H1 (cell line): ENCODE data around the gene MAOA. TPM values are rescaled to one million over a fixed set of nuclear protein-coding genes. Genes with fewer than 3 reads are reported as not detected.

Experiments
- CTCF ChIA-PET: fragments of 300-600 bp; sonication (Branson Sonifier 250); formaldehyde crosslinking; loops from one replicate; lab custom pipeline; 2021; ENCODE audit not compliant: partially characterized antibody; lab: Charles Lee
- POLR2A ChIA-PET: fragments of 300-600 bp; sonication (Branson Sonifier 250); formaldehyde crosslinking; loops from one replicate; lab custom pipeline; 2021; ENCODE audit warnings: inconsistent platforms; ENCODE audit not compliant: partially characterized antibody; lab: Charles Lee
- DNase-seq, 2 experiments: peaks; one replicate each; pipeline versions ENCODE4 v3.0.0 to v3.0.0-alpha.2; 2010 to 2022; ENCODE audit warnings: low spot score in 2 of 2, low read depth in 1 of 2, mixed read lengths in 1 of 2
- FAIRE-seq: peaks from 2 replicates; lab custom pipeline; 2011; peaks lifted over from hg19 to GRCh38; lab: Jason Lieb, UNC
- H2AFZ ChIP-seq: 2 replicates; pipeline ENCODE4 v1.8.1; 2012; ENCODE audit warnings: low read length, inconsistent platforms
- H2AK5ac ChIP-seq: 2 replicates; pipeline ENCODE4 v1.6.1; 2013; ENCODE audit warnings: low read depth, low read length
- H2BK120ac ChIP-seq: replicated peaks from 2 replicates; pipeline ENCODE3; 2013; ENCODE audit warnings: low read depth, low read length, inconsistent platforms
- H2BK12ac ChIP-seq: 2 replicates; pipeline ENCODE4 v1.6.1; 2013; ENCODE audit warnings: low read depth, low read length
- H2BK15ac ChIP-seq: 2 replicates; pipeline ENCODE4 v1.6.1; 2013; ENCODE audit warnings: low read length
- H2BK20ac ChIP-seq: 2 replicates; pipeline ENCODE4 v1.6.1; 2013; ENCODE audit warnings: low read length
- H2BK5ac ChIP-seq: 2 replicates; pipeline ENCODE4 v1.6.1; 2013; ENCODE audit warnings: low read depth, low read length
- H3K14ac ChIP-seq: 2 replicates; pipeline ENCODE4 v1.6.1; 2013; ENCODE audit warnings: inconsistent platforms; ENCODE audit not compliant: insufficient read length
- H3K18ac ChIP-seq: 2 replicates; pipeline ENCODE4 v1.6.1; 2013; ENCODE audit warnings: low read length; ENCODE audit errors: extremely low read depth
- H3K23ac ChIP-seq: 2 replicates; pipeline ENCODE4 v1.6.1; 2013; ENCODE audit warnings: inconsistent platforms; ENCODE audit not compliant: insufficient read length
- H3K23me2 ChIP-seq: 2 replicates; pipeline ENCODE4 v1.6.1; 2013; ENCODE audit warnings: low read depth, low read length
- H3K27ac ChIP-seq: 2 replicates; pipeline ENCODE4 v1.6.1; 2011; ENCODE audit warnings: low read depth, low read length, inconsistent platforms
- H3K27me3 ChIP-seq, 4 experiments: replicated peaks in 1 of 4; 1 replicate in 1 of 4; 2 replicates in 3 of 4; pipeline versions ENCODE4 v1.6.1 to v1.8.1; 2011 to 2013; ENCODE audit warnings: low read length in 3 of 4, mild to moderate bottlenecking in 3 of 4, inconsistent platforms in 2 of 4, mixed read lengths in 2 of 4, moderate library complexity in 1 of 4; ENCODE audit not compliant: control insufficient read depth in 3 of 4, insufficient read depth in 3 of 4; ENCODE audit errors: extremely low read depth in 1 of 4
- H3K36me3 ChIP-seq, 4 experiments: 2 replicates each; pipeline versions ENCODE4 v1.6.1 to v1.8.1; 2011 to 2013; ENCODE audit warnings: mild to moderate bottlenecking in 4 of 4, low read length in 3 of 4, moderate library complexity in 2 of 4, control low read depth in 1 of 4, inconsistent platforms in 1 of 4; ENCODE audit not compliant: insufficient read depth in 4 of 4, control insufficient read depth in 2 of 4
- H3K4ac ChIP-seq: replicated peaks from 2 replicates; pipeline ENCODE3; 2013; ENCODE audit warnings: low read length, low read depth, mixed read lengths, inconsistent platforms; ENCODE audit not compliant: insufficient read length
- H3K4me1 ChIP-seq, 4 experiments: replicated peaks in 1 of 4; 1 replicate in 1 of 4; 2 replicates in 3 of 4; pipeline versions ENCODE4 v1.6.1 to v1.8.1; 2011 to 2013; ENCODE audit warnings: low read length in 3 of 4, inconsistent platforms in 2 of 4, mixed read lengths in 1 of 4; ENCODE audit not compliant: insufficient read depth in 4 of 4, control insufficient read depth in 3 of 4
- H3K4me2 ChIP-seq, 2 experiments: 2 replicates each; pipeline versions ENCODE4 v1.6.1 to v1.8.1; 2011 to 2013; ENCODE audit warnings: low read depth in 2 of 2, low read length in 2 of 2, control low read depth in 1 of 2, inconsistent platforms in 1 of 2, mild to moderate bottlenecking in 1 of 2; ENCODE audit not compliant: insufficient read depth in 1 of 2
- H3K4me3 ChIP-seq, 4 experiments: fragments of 200-600, 300-600 bp in 1 of 4; sonication (generic), shearing (Covaris generic), sonication (Bioruptor Twin) in 1 of 4; 2 replicates each; pipeline versions ENCODE4 v1.5.1 to v1.8.1; 2011 to 2016; ENCODE audit warnings: low read length in 4 of 4, low read depth in 3 of 4, control low read depth in 2 of 4, inconsistent platforms in 2 of 4, mild to moderate bottlenecking in 2 of 4, mixed read lengths in 1 of 4, moderate library complexity in 1 of 4; ENCODE audit not compliant: insufficient read depth in 2 of 4; ENCODE audit errors: extremely low read depth in 1 of 4
- H3K56ac ChIP-seq: replicated peaks from 2 replicates; pipeline ENCODE3; 2013; ENCODE audit warnings: low read depth, mild to moderate bottlenecking, mixed read lengths, low read length, inconsistent platforms; ENCODE audit not compliant: insufficient read length
- H3K79me1 ChIP-seq: 2 replicates; pipeline ENCODE4 v1.6.1; 2013; ENCODE audit warnings: low read depth, low read length, control low read depth
- H3K79me2 ChIP-seq, 2 experiments: 2 replicates each; pipeline versions ENCODE4 v1.6.1 to v1.8.1; 2012 to 2013; ENCODE audit warnings: low read length in 2 of 2, mild to moderate bottlenecking in 2 of 2, inconsistent platforms in 1 of 2; ENCODE audit not compliant: insufficient read depth in 2 of 2, control insufficient read depth in 1 of 2
- H3K9ac ChIP-seq, 4 experiments: replicated peaks in 1 of 4; 1 replicate in 1 of 4; 2 replicates in 3 of 4; pipeline versions ENCODE4 v1.6.1 to v1.8.1; 2011 to 2013; ENCODE audit warnings: low read depth in 3 of 4, low read length in 3 of 4, control low read depth in 2 of 4, mild to moderate bottlenecking in 2 of 4, moderate library complexity in 2 of 4, inconsistent platforms in 1 of 4; ENCODE audit errors: extremely low read depth in 1 of 4
- H3K9me3 ChIP-seq, 2 experiments: 2 replicates each; pipeline versions ENCODE4 v1.6.1 to v1.8.1; 2012 to 2013; ENCODE audit warnings: mild to moderate bottlenecking in 2 of 2, moderate library complexity in 2 of 2, control low read depth in 1 of 2, inconsistent platforms in 1 of 2, low read depth in 1 of 2, low read length in 1 of 2, mixed read lengths in 1 of 2; ENCODE audit not compliant: insufficient read depth in 2 of 2
- H4K20me1 ChIP-seq, 2 experiments: replicated peaks in 1 of 2; 2 replicates each; pipeline versions ENCODE3 to v1.8.1; 2011 to 2013; ENCODE audit warnings: inconsistent platforms in 2 of 2, low read length in 2 of 2, mild to moderate bottlenecking in 1 of 2; ENCODE audit not compliant: insufficient read depth in 2 of 2, control insufficient read depth in 1 of 2
- H4K5ac ChIP-seq: 2 replicates; pipeline ENCODE4 v1.6.1; 2013; ENCODE audit warnings: low read length, low read depth, mixed read lengths, inconsistent platforms; ENCODE audit not compliant: insufficient read length
- H4K8ac ChIP-seq: 2 replicates; pipeline ENCODE4 v1.8.0; 2013; ENCODE audit warnings: mild to moderate bottlenecking, moderate library complexity, low read length, inconsistent platforms; ENCODE audit not compliant: insufficient read depth; ENCODE audit errors: extremely low read depth
- H4K91ac ChIP-seq: replicated peaks from 2 replicates; pipeline ENCODE3; 2013; ENCODE audit warnings: low read length, mixed read lengths, inconsistent platforms; ENCODE audit not compliant: insufficient read length
- ASH2L ChIP-seq: fragments of 200-600, 300-600 bp; sonication (generic); IDR thresholded peaks from one replicate; pipeline ENCODE4 v1.7.1; 2017; ENCODE audit warnings: low read length
- CBX5 ChIP-seq: fragments of 300-800, 300-1000 bp; sonication (generic); IDR thresholded peaks from 2 replicates; pipeline ENCODE4 v1.7.1; 2016; ENCODE audit warnings: antibody characterized with exemption, low read length, low read depth
- CHD2 ChIP-seq: IDR thresholded peaks from 2 replicates; pipeline ENCODE4 v1.6.1; 2012; ENCODE audit warnings: low read length, improper control_type of control experiment
- JUN ChIP-seq: IDR thresholded peaks from 2 replicates; pipeline ENCODE4 v1.6.1; 2011; ENCODE audit warnings: low read depth, mild to moderate bottlenecking, improper control_type of control experiment, low read length
- JUND ChIP-seq: IDR thresholded peaks from 2 replicates; pipeline ENCODE4 v1.6.1; 2011; ENCODE audit warnings: mild to moderate bottlenecking, improper control_type of control experiment, low read length
- POLR2A ChIP-seq, 2 experiments: IDR thresholded peaks; 1 replicate in 1 of 2; 2 replicates in 1 of 2; pipeline ENCODE4 v1.6.1; 2011; ENCODE audit warnings: low read depth in 2 of 2, low read length in 2 of 2, mild to moderate bottlenecking in 2 of 2; ENCODE audit errors: control extremely low read depth in 1 of 2
- POU5F1 ChIP-seq: IDR thresholded peaks from 2 replicates; pipeline ENCODE4 v1.6.1; 2011; ENCODE audit warnings: low read depth, mild to moderate bottlenecking, low read length, moderate library complexity
- RXRA ChIP-seq: IDR thresholded peaks from 2 replicates; pipeline ENCODE4 v1.6.1; 2011; ENCODE audit warnings: low read depth, mild to moderate bottlenecking, low read length, moderate library complexity; ENCODE audit not compliant: insufficient read depth
- SP1 ChIP-seq: IDR thresholded peaks from 2 replicates; pipeline ENCODE4 v1.6.1; 2011; ENCODE audit warnings: low read depth, low read length
- WGBS, 2 experiments: shearing (Covaris generic) in 1 of 2; methylation state at CpG; one replicate each; pipeline versions ENCODE4 v1.1.6 to v1.1.7; 2013 to 2015; ENCODE audit warnings: low lambda C conversion rate in 2 of 2, mixed read lengths in 2 of 2, inconsistent platforms in 1 of 2, low coverage in 1 of 2, missing lambda C conversion rate in 1 of 2; ENCODE audit not compliant: insufficient replicate concordance in 2 of 2, insufficient coverage in 1 of 2, insufficient read length in 1 of 2; ENCODE audit errors: extremely low coverage in 1 of 2, missing lambda C conversion rate in 1 of 2; 5-methylcytosine and 5-hydroxymethylcytosine counted together
- polyA plus RNA-seq, 7 experiments: library from polyadenylated mRNA; depleted of rRNA in 3 of 7; stranded (reverse) in 5 of 7; unstranded in 2 of 7; fragments of >200 nt in 5 of 7; fragments of 200-250 nt in 2 of 7; gene quantifications; 1 replicate in 5 of 7; 2 replicates in 1 of 7; 4 replicates in 1 of 7; pipeline versions ENCODE4 v1.2.1 to v1.2.3, GENCODE V29; 2011 to 2013; ENCODE audit warnings: missing spikeins in 2 of 7, mixed read lengths in 2 of 7
- total RNA-seq: library from RNA; stranded (reverse); fragmentation: NEBNext Ultra II Directional; extraction: Animal tissue kit (Norgen Biotek cat#: 25700); gene quantifications from 2 replicates; pipeline ENCODE4 v1.2.1, GENCODE V29; 2021
- TF ChIP-seq, protein P1 (sequence below), 3 experiments: IDR thresholded peaks; 1 replicate in 2 of 3; 2 replicates in 1 of 3; pipeline versions ENCODE4 v1.5.1 to v1.6.1; 2011; ENCODE audit warnings: low read length in 3 of 3, mild to moderate bottlenecking in 3 of 3, inconsistent platforms in 2 of 3, low read depth in 1 of 3, moderate library complexity in 1 of 3; ENCODE audit not compliant: insufficient read depth in 1 of 3; ENCODE audit errors: control extremely low read depth in 1 of 3

MAOA gene
- total and polyA plus RNA-seq, 2 of the 8 experiments (the other 6 are each of a cell fraction or from before 2014, with no cell fraction given): 2.6 to 8.2 TPM

DNA sequence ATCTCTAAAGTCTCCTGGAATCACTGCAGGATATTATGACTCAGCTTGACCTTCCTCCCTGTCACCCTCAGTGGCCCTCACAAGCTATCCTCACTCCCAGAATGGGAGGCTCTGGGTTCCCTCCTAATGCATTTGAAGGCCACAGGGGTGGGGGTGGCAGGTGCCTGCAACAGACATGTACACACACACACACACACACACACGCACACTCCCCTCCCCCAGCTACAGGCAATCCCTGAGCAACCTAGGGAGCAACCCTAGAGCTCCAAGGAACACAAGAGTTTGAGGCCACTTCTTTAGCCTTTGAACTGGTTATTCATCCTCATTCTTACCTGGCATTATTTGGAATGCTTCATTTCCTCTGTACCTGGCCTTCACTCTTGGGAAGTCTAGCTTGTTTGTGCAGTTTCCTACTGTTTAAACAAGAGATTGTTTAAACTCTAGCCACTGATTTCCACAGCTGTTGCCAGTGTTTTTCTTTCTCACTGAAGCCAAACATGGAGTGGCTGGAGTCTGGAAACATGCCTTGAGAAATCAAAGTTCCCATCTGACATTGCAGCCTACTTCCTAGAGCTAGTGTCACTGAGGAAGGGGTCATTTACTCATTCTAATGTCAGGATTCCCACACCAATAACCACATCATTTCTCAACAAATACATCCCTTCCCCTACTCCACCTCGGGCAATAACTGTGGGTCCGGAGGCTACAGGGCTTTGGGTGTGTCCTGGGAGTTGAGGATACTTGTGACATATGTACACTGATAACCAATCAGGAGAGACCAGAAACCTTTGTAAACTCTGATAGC is 37.7 kb downstream of the MAOA start:
- Histone ChIP-seq H4K8ac (no peak overlapping the region), H3K14ac (no peak overlapping the region), H2BK12ac (no peak overlapping the region), H3K23ac (no peak overlapping the region), H2BK5ac (no peak overlapping the region), H3K4me1 (no peaks in the 10 kb centered on the region), H4K20me1 (no peaks in the 10 kb centered on the region), H2BK120ac (no peak overlapping the region), H3K4me3 (no peak overlapping the region), H3K36me3 (no peaks in the 10 kb centered on the region), H3K79me1 (no peaks in the 10 kb centered on the region), H3K4me2 (no peak overlapping the region), H3K27me3 (no peaks in the 10 kb centered on the region), H3K56ac (no peak overlapping the region), H2AK5ac (no peak overlapping the region), H3K27ac (no peak overlapping the region), H3K79me2 (no peaks in the 10 kb centered on the region), H4K91ac (no peak overlapping the region), H4K5ac (no peak overlapping the region), H2BK20ac (no peak overlapping the region), H3K4ac (no peak overlapping the region), H3K9ac (no peak overlapping the region), H2BK15ac (no peak overlapping the region), H3K9me3 (no peaks in the 10 kb centered on the region), H3K23me2 (no peaks in the 10 kb centered on the region), H2AFZ (no peak overlapping the region), H3K18ac (no peak overlapping the region)
- no peak for TF ChIP-seq CHD2
- no peak for TF ChIP-seq POLR2A (IDR thresholded peaks at IDR 0.05; ENCODE audit: control extremely low read depth in 1 of 2, low read depth in 2 of 2, low read length in 2 of 2)
- TF ChIP-seq ASH2L: no peak
- TF ChIP-seq POU5F1: no peak
- TF ChIP-seq, protein P1, sequence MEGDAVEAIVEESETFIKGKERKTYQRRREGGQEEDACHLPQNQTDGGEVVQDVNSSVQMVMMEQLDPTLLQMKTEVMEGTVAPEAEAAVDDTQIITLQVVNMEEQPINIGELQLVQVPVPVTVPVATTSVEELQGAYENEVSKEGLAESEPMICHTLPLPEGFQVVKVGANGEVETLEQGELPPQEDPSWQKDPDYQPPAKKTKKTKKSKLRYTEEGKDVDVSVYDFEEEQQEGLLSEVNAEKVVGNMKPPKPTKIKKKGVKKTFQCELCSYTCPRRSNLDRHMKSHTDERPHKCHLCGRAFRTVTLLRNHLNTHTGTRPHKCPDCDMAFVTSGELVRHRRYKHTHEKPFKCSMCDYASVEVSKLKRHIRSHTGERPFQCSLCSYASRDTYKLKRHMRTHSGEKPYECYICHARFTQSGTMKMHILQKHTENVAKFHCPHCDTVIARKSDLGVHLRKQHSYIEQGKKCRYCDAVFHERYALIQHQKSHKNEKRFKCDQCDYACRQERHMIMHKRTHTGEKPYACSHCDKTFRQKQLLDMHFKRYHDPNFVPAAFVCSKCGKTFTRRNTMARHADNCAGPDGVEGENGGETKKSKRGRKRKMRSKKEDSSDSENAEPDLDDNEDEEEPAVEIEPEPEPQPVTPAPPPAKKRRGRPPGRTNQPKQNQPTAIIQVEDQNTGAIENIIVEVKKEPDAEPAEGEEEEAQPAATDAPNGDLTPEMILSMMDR (IDR thresholded peaks at IDR 0.05; ENCODE audit: control extremely low read depth in 1 of 3, insufficient read depth in 1 of 3, low read depth in 1 of 3, low read length in 3 of 3): no peak
- TF ChIP-seq CBX5: no peak
- no peak for TF ChIP-seq RXRA
- TF ChIP-seq JUND: no peak
- no peak for TF ChIP-seq SP1
- TF ChIP-seq JUN: no peak
- no peak for DNase-seq
- ChIA-PET CTCF (interaction anchor here (1.2 kb wide), 1 partner anchor 43 kb away, joined by 3 read pairs; no protein-coding TSS in a partner anchor), POLR2A (no interaction called here)
- WGBS, 2 experiments: 100% methylated on average over 2 of the region's 3 CpGs; no CpG with 5 or more reads in 1 of the 2 experiments
- FAIRE-seq: no peak
